ENCODE measurements around the gene BRAT1.

The BRAT1 gene

GRCh38 chr7:2555121-2556052 is at the start of gene BRAT1:
Gene BRAT1, minus strand, starts transcription at chr7:2555524. Its CDS starts 1,093 bp downstream, at chr7:2554431.
- peak within 1 kb of the TSS; percentile 82 for H3K4me3 ChIP-seq (ENCODE audit: low read length)
- no peak for TF ChIP-seq ZNF274 (IDR thresholded peaks at IDR 0.05; ENCODE audit: low read depth, low read length)

- no peak for TF ChIP-seq ZNF274 (IDR thresholded peaks at IDR 0.05; ENCODE audit: low read depth, low read length)
These were observed 49.4 kb upstream of the BRAT1 start for GRCh38 chr7:2604608-2605174.

GRCh38 chr7:2603044-2603965 is 48.0 kb upstream of the BRAT1 start:
- no peak for TF ChIP-seq ZNF274 (IDR thresholded peaks at IDR 0.05; ENCODE audit: low read depth, low read length)
- H3K4me3 ChIP-seq (ENCODE audit: low read length): no peak overlapping the region

More at GRCh38 chr7:2604608-2605174, 49.4 kb upstream of the BRAT1 start:
- H3K4me3 ChIP-seq (ENCODE audit: low read length): no peak overlapping the region

- no peak for TF ChIP-seq ZNF274 (IDR thresholded peaks at IDR 0.05; ENCODE audit: low read depth, low read length)
- no peak overlapping the region for H3K4me3 ChIP-seq (ENCODE audit: low read length)
These were observed 47.2 kb upstream of the BRAT1 start for GRCh38 chr7:2602406-2603043.

GRCh38 chr7:2601907-2602306 is 46.6 kb upstream of the BRAT1 start:
- no peak overlapping the region for H3K4me3 ChIP-seq (ENCODE audit: low read length)
- TF ChIP-seq ZNF274 (IDR thresholded peaks at IDR 0.05; ENCODE audit: low read depth, low read length): no peak

GRCh38 chr7:2601065-2601464 is 45.7 kb upstream of the BRAT1 start:
- no peak overlapping the region for H3K4me3 ChIP-seq (ENCODE audit: low read length)
- TF ChIP-seq ZNF274 (IDR thresholded peaks at IDR 0.05; ENCODE audit: low read depth, low read length): no peak

GRCh38 chr7:2598154-2598823 is 43.0 kb upstream of the BRAT1 start:
- no peak overlapping the region for H3K4me3 ChIP-seq (ENCODE audit: low read length)
- TF ChIP-seq ZNF274 (IDR thresholded peaks at IDR 0.05; ENCODE audit: low read depth, low read length): no peak

GRCh38 chr7:2597273-2597640 is 41.9 kb upstream of the BRAT1 start:
- no peak for TF ChIP-seq ZNF274 (IDR thresholded peaks at IDR 0.05; ENCODE audit: low read depth, low read length)

GRCh38 chr7:2596464-2597272 is 41.3 kb upstream of the BRAT1 start:
- no peak for TF ChIP-seq ZNF274 (IDR thresholded peaks at IDR 0.05; ENCODE audit: low read depth, low read length)
- no peak overlapping the region for H3K4me3 ChIP-seq (ENCODE audit: low read length)

More at GRCh38 chr7:2597273-2597640, 41.9 kb upstream of the BRAT1 start:
- no peak overlapping the region for H3K4me3 ChIP-seq (ENCODE audit: low read length)

GRCh38 chr7:2595258-2595860 is 40.0 kb upstream of the BRAT1 start:
- H3K4me3 ChIP-seq (ENCODE audit: low read length): no peak overlapping the region
- no peak for TF ChIP-seq ZNF274 (IDR thresholded peaks at IDR 0.05; ENCODE audit: low read depth, low read length)

GRCh38 chr7:2594599-2594998 is 39.3 kb upstream of the BRAT1 start:
- no peak overlapping the region for H3K4me3 ChIP-seq (ENCODE audit: low read length)
- TF ChIP-seq ZNF274 (IDR thresholded peaks at IDR 0.05; ENCODE audit: low read depth, low read length): no peak

Measured in GM08714 (cell line).